GM19324 (cell line): Measurements from ENCODE around the gene PPP1R3G.

Experiments used
- ATAC-seq: cut with Tn5 transposase; IDR thresholded peaks from one replicate; pipeline ENCODE4 v1.9.1; 2021; ENCODE audit warnings: mild to moderate bottlenecking, moderate library complexity; ENCODE audit not compliant: unreplicated experiment, low FRiP score

Gene PPP1R3G

GRCh38 chr6:5091210-5092069 is 6.3 kb downstream of the PPP1R3G start:
- no peak for ATAC-seq

DNA sequence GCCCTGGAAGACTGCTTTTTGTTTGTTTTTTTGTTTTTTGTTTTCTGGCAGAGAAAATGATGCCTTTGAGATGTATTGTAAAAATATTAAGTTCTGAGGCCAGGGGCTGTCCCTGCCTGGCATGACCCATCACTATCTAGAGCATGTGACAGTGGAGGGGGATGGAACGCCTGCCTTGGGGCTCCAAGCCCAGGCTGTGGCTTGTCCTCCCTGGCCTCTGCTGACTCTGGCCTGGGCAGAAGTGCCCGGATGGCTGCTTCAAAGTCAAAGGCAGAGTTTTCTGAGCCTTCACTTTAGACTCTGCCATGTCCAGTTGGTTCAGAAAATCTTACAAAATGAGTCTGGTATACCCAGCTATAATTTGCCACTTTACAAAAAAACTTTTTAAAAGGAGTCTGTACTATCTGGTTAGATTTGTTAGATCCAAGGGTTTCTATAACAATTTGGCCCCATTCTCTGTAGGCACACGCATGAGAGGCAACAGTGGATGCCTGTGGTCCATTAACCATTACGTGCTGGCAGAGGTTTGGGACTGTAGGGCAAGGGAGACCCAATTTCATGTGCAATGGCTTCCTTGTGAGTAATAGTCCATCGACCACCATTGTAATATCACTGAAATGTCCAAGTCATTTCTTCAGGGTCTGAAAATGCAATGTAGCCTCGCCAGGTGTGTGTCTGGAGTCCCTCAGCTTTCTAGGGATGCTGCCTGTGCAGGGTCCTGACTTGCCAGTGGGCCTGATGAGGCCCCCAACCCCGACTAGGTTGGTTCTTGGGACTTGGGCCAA is 8.3 kb downstream of the PPP1R3G start:
- ATAC-seq: no peak

GRCh38 chr6:5094327-5094726 is 9.2 kb downstream of the PPP1R3G start:
- ATAC-seq: no peak

GRCh38 chr6:5095236-5095635 is 10.1 kb downstream of the PPP1R3G start:
- ATAC-seq: no peak

GRCh38 chr6:5096482-5096881 is 11.3 kb downstream of the PPP1R3G start:
- ATAC-seq: no peak

DNA sequence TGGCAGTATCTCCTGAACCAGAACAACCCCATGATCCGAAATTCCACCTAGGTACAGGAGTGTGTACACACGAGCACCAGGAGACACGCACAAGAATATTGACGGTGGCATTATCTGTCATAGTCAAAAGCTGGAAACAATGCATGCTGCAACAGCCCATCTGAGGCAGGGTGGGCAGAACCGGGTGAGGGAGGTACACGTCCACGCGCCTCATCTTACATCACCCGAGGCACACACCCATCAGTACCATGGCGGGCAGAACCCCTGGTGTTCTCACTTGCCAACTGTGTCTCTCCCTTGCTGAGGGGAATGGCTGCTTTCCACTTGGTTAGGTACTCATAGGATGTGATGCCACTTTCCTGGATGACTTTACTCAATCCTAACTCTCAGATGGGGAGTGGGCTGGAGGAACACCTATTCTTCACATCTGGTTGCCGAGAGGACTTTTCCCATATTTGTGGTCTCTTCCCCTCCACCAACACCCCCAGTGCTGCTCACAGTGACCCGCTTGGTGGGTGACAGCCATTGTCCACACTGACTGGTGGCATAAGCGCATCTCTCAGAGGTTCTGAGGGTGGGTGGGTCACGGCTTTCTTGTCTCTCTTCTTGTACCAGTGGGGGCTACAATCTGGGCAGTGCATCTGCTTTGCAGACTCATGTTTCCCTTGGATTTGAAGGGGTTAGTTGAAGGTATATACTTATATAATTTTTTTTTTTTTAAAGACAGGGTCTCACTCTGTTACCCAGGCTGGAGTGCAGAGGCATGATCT is 13.5 kb downstream of the PPP1R3G start:
- ATAC-seq: no peak

DNA sequence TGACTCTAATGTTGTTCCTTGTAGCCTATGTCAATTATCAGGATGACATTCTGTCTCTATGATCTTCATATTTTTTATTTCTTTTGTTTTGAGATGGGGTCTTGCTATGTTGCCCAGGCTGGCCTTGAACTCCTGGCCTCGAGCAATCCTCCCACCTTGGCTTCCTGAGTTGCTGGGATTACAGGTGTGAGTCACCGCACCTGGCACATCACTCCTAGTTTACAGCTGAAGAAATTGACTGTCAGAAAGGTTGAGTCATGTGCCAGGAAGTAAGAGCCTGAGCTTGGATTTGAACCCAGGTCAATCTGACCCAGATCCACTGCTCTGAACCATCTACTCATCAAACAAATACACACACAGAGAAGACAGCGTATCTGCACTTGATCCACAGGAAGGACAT is 14.4 kb downstream of the PPP1R3G start:
- no peak for ATAC-seq

- ATAC-seq: no peak
Measured at GRCh38 chr6:5100806-5101205, 15.7 kb downstream of the PPP1R3G start.

- no peak for ATAC-seq
Measured at GRCh38 chr6:5102267-5102970, 17.3 kb downstream of the PPP1R3G start.

- no peak for ATAC-seq
Measured at GRCh38 chr6:5103250-5103649, 18.1 kb downstream of the PPP1R3G start.

DNA sequence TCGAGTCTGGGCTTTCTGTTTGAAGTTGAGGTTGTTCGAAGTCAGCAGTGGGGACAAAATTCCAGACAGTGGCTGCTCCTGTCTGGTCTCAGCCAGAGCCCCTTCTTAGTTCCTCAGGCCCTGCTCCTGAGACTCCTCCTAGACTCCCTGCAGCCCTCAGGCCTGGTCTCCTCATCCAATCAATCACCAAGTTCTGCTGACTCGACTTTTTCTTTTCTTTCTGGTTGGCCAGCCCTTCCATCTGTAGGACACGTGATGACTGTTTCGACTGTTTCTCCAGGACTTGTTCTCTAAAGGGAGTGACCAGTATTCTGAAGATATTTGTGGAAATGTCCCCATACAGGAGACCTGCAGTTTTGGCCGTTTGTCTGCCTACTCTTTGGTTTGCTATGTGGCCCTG is 19.5 kb downstream of the PPP1R3G start:
- ATAC-seq: no peak

GRCh38 chr6:5105146-5105545 is 20.0 kb downstream of the PPP1R3G start:
- ATAC-seq: no peak

DNA sequence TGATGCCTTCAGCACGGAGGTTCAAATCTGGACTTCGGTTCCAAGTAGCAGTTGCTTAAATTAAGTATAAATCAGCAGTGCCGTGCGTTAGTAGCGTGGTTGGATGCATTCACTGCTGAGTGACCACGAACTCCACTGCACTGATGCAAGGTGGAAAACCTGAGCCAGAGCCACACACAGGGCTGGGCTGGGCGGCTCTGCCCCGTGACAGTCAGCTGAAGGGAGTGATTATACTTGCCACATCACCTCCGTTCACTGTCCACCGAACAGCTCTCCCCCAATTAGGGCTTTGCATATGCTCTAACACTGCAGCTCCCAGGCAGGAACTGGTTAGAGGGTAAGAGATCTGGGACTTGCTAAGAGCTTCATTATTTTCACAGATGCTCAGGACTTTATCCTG is 22.2 kb downstream of the PPP1R3G start:
- ATAC-seq: no peak

DNA sequence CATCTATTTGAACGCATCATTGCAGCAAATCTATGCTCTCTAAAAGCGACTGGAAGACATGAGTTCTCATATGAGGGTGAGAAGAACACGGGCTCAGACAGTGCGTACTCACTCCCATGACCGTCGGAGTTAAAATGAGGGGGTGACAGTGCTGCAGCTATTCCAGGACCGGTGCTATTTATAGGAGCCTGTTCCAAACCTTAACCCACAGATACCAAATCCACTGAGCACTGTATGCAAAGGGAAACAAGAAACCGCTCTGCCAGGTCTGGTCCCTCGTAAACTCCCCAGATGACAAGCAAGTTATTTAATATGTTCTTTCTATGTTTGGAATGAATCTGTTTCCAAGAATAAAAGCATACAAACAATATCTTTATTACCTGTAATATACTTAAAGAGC is 22.9 kb downstream of the PPP1R3G start:
- ATAC-seq: no peak

GRCh38 chr6:5108536-5109150 is 23.5 kb downstream of the PPP1R3G start:
- no peak for ATAC-seq

DNA sequence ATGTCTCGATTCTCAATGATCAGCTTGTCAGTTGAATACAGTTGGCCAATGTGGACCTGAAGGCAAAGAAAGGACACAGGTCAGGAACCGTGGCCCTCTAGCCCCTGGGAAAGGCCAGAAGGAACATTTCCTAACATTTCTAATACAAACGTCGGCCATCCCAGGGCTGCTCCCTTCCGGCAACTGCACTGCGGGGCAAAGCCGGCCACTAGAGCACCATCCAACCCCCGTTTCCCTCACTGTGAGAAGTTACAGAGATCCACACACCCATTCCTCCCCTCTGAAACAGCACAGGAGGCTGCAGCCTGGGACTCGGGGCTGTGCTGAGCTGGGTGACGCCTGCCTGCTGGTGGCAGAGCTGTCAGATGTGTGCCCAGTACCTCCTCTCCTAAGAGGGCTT is 24.3 kb downstream of the PPP1R3G start:
- ATAC-seq: no peak

DNA sequence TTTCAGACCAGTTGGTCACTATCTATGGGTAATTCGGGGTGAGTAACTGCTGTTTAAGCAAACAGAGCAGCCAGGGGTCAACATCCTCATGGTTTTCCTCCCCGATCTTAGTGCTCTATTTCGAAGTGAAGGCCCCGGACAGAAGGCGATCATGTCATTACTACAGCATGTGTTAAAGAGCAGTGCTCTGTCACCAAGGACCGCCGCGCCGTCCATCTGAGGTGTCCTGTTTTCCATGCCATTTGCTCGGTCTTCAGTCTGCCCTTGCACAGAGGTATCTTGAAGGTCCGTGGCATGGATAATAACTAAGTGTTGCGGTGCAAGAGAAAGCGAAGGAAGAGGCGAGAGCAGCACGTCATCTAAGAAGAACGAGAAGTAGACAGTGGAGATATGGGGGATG is 25.1 kb downstream of the PPP1R3G start:
- ATAC-seq: no peak

- no peak for ATAC-seq
Measured at GRCh38 chr6:5111626-5112025, 26.5 kb downstream of the PPP1R3G start.

DNA sequence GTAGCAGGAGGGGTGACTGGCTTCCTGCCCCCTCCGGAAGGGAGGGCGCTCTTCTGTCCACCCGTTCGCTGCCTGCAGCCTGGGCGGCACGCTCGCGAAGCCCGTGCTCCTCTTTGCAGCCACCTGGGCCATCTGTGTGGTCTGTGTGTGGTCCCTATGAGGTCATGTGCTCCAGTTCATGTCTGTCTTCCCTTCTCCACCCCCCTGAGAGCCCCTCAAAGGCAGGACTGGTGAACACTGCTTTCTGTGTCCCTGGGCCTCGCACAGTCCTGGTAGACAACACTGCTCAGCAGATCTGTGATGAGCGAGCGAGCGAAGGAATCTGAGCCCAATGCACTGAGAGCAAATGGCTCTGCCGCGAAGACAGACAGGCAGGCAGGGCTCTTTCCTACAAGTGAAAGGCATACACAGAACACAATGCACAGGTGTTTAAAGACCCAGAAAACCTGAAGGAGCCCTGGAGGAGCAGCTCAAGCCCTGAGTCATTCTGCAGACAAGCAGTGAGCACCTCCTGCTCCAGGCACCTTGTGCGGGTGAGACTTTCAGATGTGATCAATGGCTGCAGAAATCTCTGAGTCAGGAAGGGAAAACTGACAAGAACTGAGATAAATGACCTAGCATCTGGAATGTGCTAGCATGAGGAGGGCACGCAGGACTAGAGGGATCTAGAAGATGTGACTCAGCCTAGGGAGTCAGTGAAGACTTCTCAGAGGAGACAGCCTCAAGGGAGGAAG is 27.1 kb downstream of the PPP1R3G start:
- no peak for ATAC-seq
